B cell (primary cell): ENCODE results near the gene TMEM94. TPM values are rescaled to one million over a fixed set of nuclear protein-coding genes. Genes with fewer than 3 reads are reported as not detected.

Experiments
- ATAC-seq: fragments of 200-7000 bp; cut with Tn5 transposase; one replicate; pipeline ENCODE4 v1.10.0; 2021; ENCODE audit warnings: low read depth, mild to moderate bottlenecking, moderate number of reproducible peaks, moderate library complexity
- CTCF ChIA-PET: fragments of 350-600 bp; sonication (Branson Sonifier 250); formaldehyde crosslinking; loops from one replicate; lab custom pipeline; 2021; ENCODE audit warnings: antibody characterized with exemption, inconsistent platforms; lab: Charles Lee
- POLR2A ChIA-PET: fragments of 350-600 bp; sonication (Branson Sonifier 250); formaldehyde crosslinking; loops from one replicate; lab custom pipeline; 2021; ENCODE audit warnings: antibody characterized with exemption; lab: Charles Lee
- DNase-seq: peaks from one replicate; pipeline ENCODE4 v3.0.0; 2013
- H2AFZ ChIP-seq: 2 replicates; pipeline ENCODE4 v1.6.1; 2012; ENCODE audit warnings: mild to moderate bottlenecking, low read depth, low read length; ENCODE audit not compliant: insufficient read depth, poor library complexity, severe bottlenecking
- H3K27ac ChIP-seq, 2 donors: 1 replicate in 1 of 2; 2 replicates in 1 of 2; pipeline ENCODE4 v1.5.1; 2012 to 2013; ENCODE audit warnings: low read length in 2 of 2, mild to moderate bottlenecking in 2 of 2, moderate library complexity in 1 of 2
- H3K27me3 ChIP-seq, 4 experiments: fragments of 200-600 bp in 1 of 4; sonication (generic) in 1 of 4; replicated peaks in 1 of 4; 1 replicate in 2 of 4; 2 replicates in 2 of 4; pipeline versions ENCODE4 v1.6.1 to v1.7.0; 2013 to 2016; ENCODE audit warnings: low read length in 3 of 4, mild to moderate bottlenecking in 2 of 4, mixed read lengths in 1 of 4, moderate library complexity in 1 of 4; ENCODE audit not compliant: insufficient read depth in 4 of 4, control insufficient read depth in 3 of 4; ENCODE audit errors: control extremely low read depth in 1 of 4
- H3K36me3 ChIP-seq, 2 experiments: replicated peaks in 1 of 2; 1 replicate in 1 of 2; 2 replicates in 1 of 2; pipeline versions ENCODE4 v1.6.1 to v1.7.1; 2013; ENCODE audit warnings: low read length in 1 of 2; ENCODE audit not compliant: insufficient read depth in 2 of 2, control insufficient read depth in 1 of 2; ENCODE audit errors: control extremely low read depth in 1 of 2, extremely low read depth in 1 of 2
- H3K4me1 ChIP-seq, 2 donors: fragments of 200-600 bp in 1 of 2; sonication (generic) in 1 of 2; 1 replicate in 1 of 2; 2 replicates in 1 of 2; pipeline versions ENCODE4 v1.5.1 to v1.6.1; 2013 to 2017; ENCODE audit warnings: low read length in 2 of 2; ENCODE audit not compliant: control insufficient read depth in 2 of 2, insufficient read depth in 2 of 2
- H3K4me2 ChIP-seq: replicated peaks from 2 replicates; pipeline ENCODE3; 2012; ENCODE audit warnings: mild to moderate bottlenecking, low read depth, low read length; ENCODE audit not compliant: poor library complexity, severe bottlenecking
- H3K4me3 ChIP-seq, 5 experiments: fragments of 200-600 bp in 1 of 5; sonication (generic) in 1 of 5; 1 replicate in 3 of 5; 2 replicates in 2 of 5; pipeline versions ENCODE4 v1.5.1 to v1.7.0; 2011 to 2016; ENCODE audit warnings: low read length in 4 of 5, mild to moderate bottlenecking in 4 of 5, low read depth in 2 of 5, control low read depth in 1 of 5, moderate library complexity in 1 of 5; ENCODE audit not compliant: insufficient read depth in 1 of 5; ENCODE audit errors: control extremely low read depth in 1 of 5, extremely low read depth in 1 of 5
- H3K79me2 ChIP-seq: fragments of 200-600 bp; sonication (generic); one replicate; pipeline ENCODE4 v1.6.0; 2016; ENCODE audit warnings: low read length; ENCODE audit not compliant: control insufficient read depth, insufficient read depth
- H3K9ac ChIP-seq: fragments of 200-600 bp; sonication (generic); 2 replicates; pipeline ENCODE4 v1.6.1; 2017; ENCODE audit warnings: mild to moderate bottlenecking, low read length, moderate library complexity
- H3K9me3 ChIP-seq, 3 donors: one replicate each; pipeline versions ENCODE4 v1.6.1 to v1.7.1; 2013; ENCODE audit warnings: low read length in 2 of 3; ENCODE audit not compliant: control insufficient read depth in 2 of 3, insufficient read depth in 1 of 3; ENCODE audit errors: control extremely low read depth in 1 of 3
- H4K20me1 ChIP-seq: 2 replicates; pipeline ENCODE4 v1.6.0; 2012; ENCODE audit warnings: mild to moderate bottlenecking, low read length; ENCODE audit not compliant: insufficient read depth, control insufficient read depth, poor library complexity, severe bottlenecking
- H3K27ac Mint-ChIP-seq: one replicate; pipeline ENCODE4 v1.8.0; 2021; ENCODE audit warnings: mixed read lengths
- H3K27me3 Mint-ChIP-seq: one replicate; pipeline ENCODE4 v1.8.0; 2021; ENCODE audit warnings: mixed read lengths
- H3K4me1 Mint-ChIP-seq: one replicate; pipeline ENCODE4 v1.8.0; 2021; ENCODE audit warnings: mixed read lengths
- H3K4me3 Mint-ChIP-seq: one replicate; pipeline ENCODE4 v1.8.0; 2021; ENCODE audit warnings: mixed read lengths
- H3K9me3 Mint-ChIP-seq: one replicate; pipeline ENCODE4 v1.8.0; 2022; ENCODE audit warnings: mixed read lengths; ENCODE audit not compliant: insufficient read depth
- EZH2 ChIP-seq: IDR thresholded peaks from 2 replicates; pipeline ENCODE4 v1.6.1; 2012; ENCODE audit warnings: borderline replicate concordance, low read depth, mild to moderate bottlenecking, moderate library complexity, low read length; ENCODE audit not compliant: insufficient read depth, poor library complexity, severe bottlenecking
- WGBS: methylation state at CpG from one replicate; pipeline ENCODE4 v1.1.5; 2013; ENCODE audit warnings: missing lambda C conversion rate; ENCODE audit not compliant: insufficient coverage; 5-methylcytosine and 5-hydroxymethylcytosine counted together
- intact Hi-C: fragments of 100-400 bp; cut with micrococcal nuclease; formaldehyde crosslinking; loops from one replicate; pipeline ENCODE4 v1.10.0; 2022
- polyA plus RNA-seq: library from polyadenylated mRNA; depleted of rRNA; stranded (reverse); fragments of >200 nt; gene quantifications from 2 replicates; pipeline ENCODE4 v1.2.3, GENCODE V29; 2012
- total RNA-seq, 2 donors: library from RNA; stranded (reverse); fragments of 120-200 nt in 1 of 2; gene quantifications; 1 replicate in 1 of 2; 2 replicates in 1 of 2; pipeline versions ENCODE4 v1.2.3 to v1.2.4, GENCODE V29; 2013 to 2022
- TF ChIP-seq, protein P1 (sequence below): fragments of 200-600 bp; IDR thresholded peaks from one replicate; pipeline ENCODE4 v1.8.0; 2022; ENCODE audit warnings: antibody characterized with exemption, mild to moderate bottlenecking

The TMEM94 gene
- total and polyA plus RNA-seq, 2 donors (not counting 1 experiment from before 2014, with no cell fraction given), result 139 to 158 TPM

DNA sequence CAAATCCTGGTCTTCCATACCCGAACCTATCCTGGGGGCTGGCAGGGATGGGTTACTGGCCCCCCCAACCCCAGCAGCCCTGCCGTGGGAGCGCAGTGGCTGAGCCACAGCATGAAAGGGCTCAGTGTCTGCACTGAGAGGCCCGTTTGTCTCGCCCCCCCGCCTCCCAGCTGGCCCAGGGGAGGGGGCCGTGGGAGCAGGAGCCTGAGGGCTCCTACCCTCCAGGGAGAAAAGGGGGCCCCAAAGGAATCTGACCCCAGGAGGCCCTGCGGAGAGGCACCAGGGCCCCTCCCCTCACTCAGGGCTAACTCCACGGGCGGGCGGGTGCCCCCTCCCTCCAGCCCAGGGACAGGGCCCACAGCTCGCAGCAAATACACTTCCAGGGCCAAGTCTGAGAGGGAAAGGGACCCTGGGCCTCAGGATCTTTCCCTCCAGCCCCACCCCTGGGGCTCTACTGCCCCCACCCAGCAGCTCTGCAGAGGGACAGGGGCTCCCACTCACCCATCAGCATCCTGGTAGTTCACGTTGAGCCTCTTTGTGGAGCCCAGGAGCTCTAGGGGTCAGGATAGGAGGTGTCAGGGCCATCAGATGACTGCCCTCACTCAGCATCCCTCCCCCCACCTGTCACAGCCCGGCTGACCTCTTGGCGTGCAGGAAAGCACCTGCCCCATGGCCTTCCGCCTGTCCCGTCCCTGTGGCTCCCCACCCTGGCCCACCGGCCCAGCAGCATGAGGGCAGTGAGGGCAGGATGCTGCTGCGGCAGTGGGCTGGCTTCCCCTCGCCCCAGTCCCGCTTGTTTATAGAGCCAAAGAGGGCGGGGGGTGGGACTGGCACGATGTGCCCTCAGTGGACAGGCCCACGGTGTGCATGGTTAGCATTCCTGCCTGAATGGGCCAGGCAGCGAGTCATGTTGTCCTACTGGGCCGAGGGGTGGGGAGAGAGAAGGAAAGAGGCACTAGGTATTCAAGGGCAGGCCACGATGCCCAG is 51.6 kb downstream of the TMEM94 start:
- Histone ChIP-seq H3K27ac (no peak overlapping the region), H3K27me3 (no peaks in the 10 kb centered on the region), H2AFZ (no peak overlapping the region), H4K20me1 (no peaks in the 10 kb centered on the region), H3K79me2 (no peaks in the 10 kb centered on the region), H3K9ac (no peak overlapping the region), H3K36me3 (no peaks in the 10 kb centered on the region), H3K4me3 (no peak overlapping the region), H3K4me1 (peaks cover 0 to 7% of the 10 kb centered on the region in 2 donors), H3K4me2 (no peak overlapping the region), H3K9me3 (no peaks in the 10 kb centered on the region)
- H3K4me1 Mint-ChIP-seq, result no peaks in the 10 kb centered on the region
- CTCF ChIA-PET, result interaction anchor here (0.8 to 1.2 kb wide), 2 partner anchors 17 to 237 kb away, joined by 3 read pairs; partner anchors contain the start of genes LLGL2 and MIF4GD
- intact Hi-C loops, result no loop called here
- H3K27ac Mint-ChIP-seq, result no peak overlapping the region
- H3K9me3 Mint-ChIP-seq, result no peaks in the 10 kb centered on the region
- TF ChIP-seq, protein P1, sequence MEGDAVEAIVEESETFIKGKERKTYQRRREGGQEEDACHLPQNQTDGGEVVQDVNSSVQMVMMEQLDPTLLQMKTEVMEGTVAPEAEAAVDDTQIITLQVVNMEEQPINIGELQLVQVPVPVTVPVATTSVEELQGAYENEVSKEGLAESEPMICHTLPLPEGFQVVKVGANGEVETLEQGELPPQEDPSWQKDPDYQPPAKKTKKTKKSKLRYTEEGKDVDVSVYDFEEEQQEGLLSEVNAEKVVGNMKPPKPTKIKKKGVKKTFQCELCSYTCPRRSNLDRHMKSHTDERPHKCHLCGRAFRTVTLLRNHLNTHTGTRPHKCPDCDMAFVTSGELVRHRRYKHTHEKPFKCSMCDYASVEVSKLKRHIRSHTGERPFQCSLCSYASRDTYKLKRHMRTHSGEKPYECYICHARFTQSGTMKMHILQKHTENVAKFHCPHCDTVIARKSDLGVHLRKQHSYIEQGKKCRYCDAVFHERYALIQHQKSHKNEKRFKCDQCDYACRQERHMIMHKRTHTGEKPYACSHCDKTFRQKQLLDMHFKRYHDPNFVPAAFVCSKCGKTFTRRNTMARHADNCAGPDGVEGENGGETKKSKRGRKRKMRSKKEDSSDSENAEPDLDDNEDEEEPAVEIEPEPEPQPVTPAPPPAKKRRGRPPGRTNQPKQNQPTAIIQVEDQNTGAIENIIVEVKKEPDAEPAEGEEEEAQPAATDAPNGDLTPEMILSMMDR, result no peak
- no peak for TF ChIP-seq EZH2
- DNase-seq, result no peak
- POLR2A ChIA-PET, result no interaction called here
- H3K4me3 Mint-ChIP-seq, result no peak overlapping the region
- H3K27me3 Mint-ChIP-seq, result no peaks in the 10 kb centered on the region
- 91% methylated on average over 26 of the region's 27 CpGs for WGBS
- ATAC-seq, result no peak

DNA sequence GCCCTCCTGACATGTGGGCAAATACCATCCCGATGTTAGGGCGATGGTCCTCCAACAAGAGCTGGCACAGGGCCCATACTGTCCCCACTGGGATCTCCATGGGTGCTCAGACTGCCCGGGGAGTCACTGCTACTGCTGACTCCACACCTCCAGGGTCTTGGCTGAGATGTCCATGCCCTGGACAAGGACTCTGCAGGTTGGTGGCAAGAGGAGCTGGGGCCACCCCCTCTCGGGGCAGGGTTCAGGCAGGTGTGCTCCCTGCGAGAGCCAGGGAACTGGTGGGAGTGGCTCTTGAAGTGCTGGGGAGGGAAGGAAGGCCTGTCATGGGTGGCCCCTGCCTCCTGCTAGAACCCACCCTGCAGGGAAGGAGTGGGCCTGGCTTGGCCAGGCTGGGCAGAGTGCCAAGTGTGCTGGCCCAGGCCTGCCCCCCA is 52.5 kb downstream of the TMEM94 start:
- Histone ChIP-seq H3K9me3 (no peaks in the 10 kb centered on the region), H3K4me3 (no peak overlapping the region), H3K9ac (no peak overlapping the region), H3K4me1 (peaks cover 0 to 7% of the 10 kb centered on the region in 2 donors), H3K27ac (no peak overlapping the region), H2AFZ (no peak overlapping the region), H3K79me2 (no peaks in the 10 kb centered on the region), H3K4me2 (no peak overlapping the region), H3K27me3 (no peaks in the 10 kb centered on the region), H4K20me1 (no peaks in the 10 kb centered on the region), H3K36me3 (no peaks in the 10 kb centered on the region)
- no peak for DNase-seq
- ChIA-PET CTCF (interaction anchor here (0.8 kb wide), 1 partner anchor 238 kb away, joined by 3 read pairs; the partner anchor contains the start of gene MIF4GD), POLR2A (no interaction called here)
- intact Hi-C loops, result no loop called here
- TF ChIP-seq EZH2, result no peak
- TF ChIP-seq, protein P1, result no peak
- H3K27me3 Mint-ChIP-seq, result no peaks in the 10 kb centered on the region
- 91% methylated on average over 5 of the region's 5 CpGs for WGBS
- H3K4me3 Mint-ChIP-seq, result no peak overlapping the region
- H3K27ac Mint-ChIP-seq, result no peak overlapping the region
- no peak for ATAC-seq
- no peaks in the 10 kb centered on the region for H3K9me3 Mint-ChIP-seq
- no peaks in the 10 kb centered on the region for H3K4me1 Mint-ChIP-seq
